H9 (cell line): Measurements from ENCODE around the gene SEC61A2. TPM values are rescaled to one million over a fixed set of nuclear protein-coding genes. Genes with fewer than 3 reads are reported as not detected.

ENCODE experiments used
- DNase-seq: peaks from one replicate; pipeline ENCODE4 v3.0.0-alpha.2; 2017
- H2AFZ ChIP-seq: one replicate; pipeline ENCODE4 v1.6.1; 2013; ENCODE audit warnings: mild to moderate bottlenecking, low read length, control low read depth, moderate library complexity
- H2AK5ac ChIP-seq: 2 replicates; pipeline ENCODE4 v1.6.1; 2013; ENCODE audit warnings: low read length, control low read depth, mixed read lengths; ENCODE audit not compliant: insufficient read length
- H2BK120ac ChIP-seq: one replicate; pipeline ENCODE4 v1.6.1; 2013; ENCODE audit warnings: low read depth, mild to moderate bottlenecking, low read length, control low read depth, inconsistent platforms; ENCODE audit not compliant: poor library complexity, severe bottlenecking
- H2BK12ac ChIP-seq: 2 replicates; pipeline ENCODE4 v1.6.1; 2013; ENCODE audit warnings: low read length, control low read depth, mixed read lengths, low read depth; ENCODE audit not compliant: insufficient read length
- H2BK15ac ChIP-seq: 2 replicates; pipeline ENCODE4 v1.6.1; 2013; ENCODE audit warnings: low read depth, low read length, control low read depth
- H2BK20ac ChIP-seq: one replicate; pipeline ENCODE4 v1.6.1; 2013; ENCODE audit warnings: low read depth, mild to moderate bottlenecking, low read length, control low read depth, inconsistent platforms; ENCODE audit not compliant: poor library complexity, severe bottlenecking
- H2BK5ac ChIP-seq: 2 replicates; pipeline ENCODE4 v1.6.1; 2013; ENCODE audit warnings: low read length, control low read depth, mixed read lengths; ENCODE audit not compliant: insufficient read length
- H3K14ac ChIP-seq: 2 replicates; pipeline ENCODE4 v1.6.1; 2013; ENCODE audit warnings: low read length, control low read depth; ENCODE audit not compliant: insufficient read depth
- H3K18ac ChIP-seq: 2 replicates; pipeline ENCODE4 v1.6.1; 2013; ENCODE audit warnings: low read depth, mild to moderate bottlenecking, mixed read lengths, low read length, control low read depth; ENCODE audit not compliant: insufficient read length
- H3K23ac ChIP-seq: 2 replicates; pipeline ENCODE4 v1.6.1; 2013; ENCODE audit warnings: low read length, control low read depth, mixed read lengths, low read depth; ENCODE audit not compliant: insufficient read length
- H3K23me2 ChIP-seq: 2 replicates; pipeline ENCODE4 v1.6.1; 2013; ENCODE audit warnings: low read depth, mild to moderate bottlenecking, mixed read lengths, low read length, control low read depth; ENCODE audit not compliant: insufficient read length, poor library complexity, severe bottlenecking
- H3K27ac ChIP-seq: 2 replicates; pipeline ENCODE4 v1.5.1; 2013; ENCODE audit warnings: low read length, control low read depth, mixed read lengths, low read depth; ENCODE audit not compliant: insufficient read length
- H3K27me3 ChIP-seq: 2 replicates; pipeline ENCODE4 v1.6.1; 2013; ENCODE audit warnings: low read length, control low read depth, inconsistent platforms; ENCODE audit not compliant: insufficient read depth
- H3K4ac ChIP-seq: 2 replicates; pipeline ENCODE4 v1.6.1; 2013; ENCODE audit warnings: low read depth, mild to moderate bottlenecking, control low read depth, inconsistent platforms, low read length, moderate library complexity
- H3K4me1 ChIP-seq: 2 replicates; pipeline ENCODE4 v1.6.1; 2013; ENCODE audit warnings: low read length, control low read depth, inconsistent platforms; ENCODE audit not compliant: insufficient read depth
- H3K4me2 ChIP-seq: 2 replicates; pipeline ENCODE4 v1.6.1; 2013; ENCODE audit warnings: low read length, control low read depth, mixed read lengths; ENCODE audit not compliant: insufficient read length, insufficient read depth
- H3K56ac ChIP-seq: 2 replicates; pipeline ENCODE4 v1.6.1; 2013; ENCODE audit warnings: low read depth, mild to moderate bottlenecking, mixed read lengths, low read length, control low read depth; ENCODE audit not compliant: insufficient read length
- H3K79me1 ChIP-seq: 2 replicates; pipeline ENCODE4 v1.6.1; 2013; ENCODE audit warnings: low read depth, mild to moderate bottlenecking, moderate library complexity, low read length, control low read depth, inconsistent platforms; ENCODE audit not compliant: insufficient read depth, poor library complexity, severe bottlenecking
- H3K79me2 ChIP-seq: 2 replicates; pipeline ENCODE4 v1.6.1; 2013; ENCODE audit warnings: low read length, control low read depth, inconsistent platforms; ENCODE audit not compliant: insufficient read depth
- H3K9ac ChIP-seq: 2 replicates; pipeline ENCODE4 v1.6.1; 2013; ENCODE audit warnings: low read length, control low read depth, mixed read lengths; ENCODE audit not compliant: insufficient read length; ENCODE audit errors: extremely low read depth
- H3K9me3 ChIP-seq: one replicate; pipeline ENCODE4 v1.6.1; 2013; ENCODE audit warnings: low read depth, low read length, inconsistent platforms; ENCODE audit not compliant: control insufficient read depth
- H3T11ph ChIP-seq: one replicate; pipeline ENCODE4 v1.6.1; 2013; ENCODE audit warnings: mild to moderate bottlenecking, low read length, control low read depth, inconsistent platforms
- H4K20me1 ChIP-seq: one replicate; pipeline ENCODE4 v1.6.1; 2013; ENCODE audit not compliant: control insufficient read depth, insufficient read length, insufficient read depth
- H4K5ac ChIP-seq: 2 replicates; pipeline ENCODE4 v1.6.1; 2013; ENCODE audit warnings: low read depth, mild to moderate bottlenecking, mixed read lengths, low read length, control low read depth; ENCODE audit not compliant: insufficient read length
- H4K8ac ChIP-seq: replicated peaks from 2 replicates; pipeline ENCODE4 v1.6.1; 2013; ENCODE audit warnings: low read length, control low read depth, mixed read lengths, low read depth; ENCODE audit not compliant: insufficient read length
- H4K91ac ChIP-seq: 2 replicates; pipeline ENCODE4 v1.6.1; 2013; ENCODE audit warnings: low read depth, mild to moderate bottlenecking, moderate library complexity, mixed read lengths, low read length, control low read depth; ENCODE audit not compliant: insufficient read length
- H3K27ac Mint-ChIP-seq, 3 experiments: 2 replicates in 2 of 3; 3 replicates in 1 of 3; pipeline ENCODE4 v1.8.0; 2020 to 2021; ENCODE audit warnings: mixed read lengths in 3 of 3, mild to moderate bottlenecking in 1 of 3, moderate library complexity in 1 of 3
- H3K27me3 Mint-ChIP-seq: 2 replicates; pipeline ENCODE4 v1.8.0; 2021; ENCODE audit warnings: low read depth, mild to moderate bottlenecking, moderate library complexity, mixed read lengths
- H3K36me3 Mint-ChIP-seq, 3 experiments: 2 replicates in 2 of 3; 3 replicates in 1 of 3; pipeline ENCODE4 v1.8.0; 2020 to 2021; ENCODE audit warnings: low read depth in 3 of 3, mixed read lengths in 3 of 3; ENCODE audit not compliant: insufficient read depth in 1 of 3
- H3K4me1 Mint-ChIP-seq, 2 experiments: 2 replicates each; pipeline ENCODE4 v1.8.0; 2020; ENCODE audit warnings: mixed read lengths in 2 of 2
- H3K4me3 Mint-ChIP-seq, 2 experiments: 2 replicates in 1 of 2; 3 replicates in 1 of 2; pipeline ENCODE4 v1.8.0; 2020 to 2021; ENCODE audit warnings: mild to moderate bottlenecking in 2 of 2, mixed read lengths in 2 of 2, moderate library complexity in 1 of 2
- H3K9me3 Mint-ChIP-seq, 2 experiments: 2 replicates in 1 of 2; 3 replicates in 1 of 2; pipeline ENCODE4 v1.8.0; 2020; ENCODE audit warnings: mild to moderate bottlenecking in 2 of 2, mixed read lengths in 2 of 2, moderate library complexity in 1 of 2
- WGBS: extraction: QIAGEN DNeasy Blood & Tissue Kit; methylation state at CpG from one replicate; pipeline ENCODE4 v1.1.7; 2013; ENCODE audit warnings: missing lambda C conversion rate, low lambda C conversion rate, mixed read lengths; ENCODE audit not compliant: insufficient read length; ENCODE audit errors: extremely low coverage; 5-methylcytosine and 5-hydroxymethylcytosine counted together
- total RNA-seq: library from RNA; stranded (reverse); gene quantifications from 2 replicates; pipeline ENCODE4 v1.2.1, GENCODE V29; 2021
- TF ChIP-seq, protein P1 (sequence below): fragments of 200-600 bp; sonication (generic); conservative IDR thresholded peaks from 3 replicates; pipeline ENCODE4 v1.8.0; 2021; ENCODE audit warnings: antibody characterized with exemption, mild to moderate bottlenecking

The SEC61A2 gene
- total RNA-seq, 1 experiment from 2014 or later: 13.9 TPM

GRCh38 chr10:12208460-12208859, 79.0 kb downstream of the SEC61A2 start:
- no peaks in the 10 kb centered on the region for H3K9me3 Mint-ChIP-seq

More at GRCh38 chr10:12208460-12208859, 79.0 kb downstream of the SEC61A2 start:
- H2BK12ac ChIP-seq: no peak overlapping the region
- H4K8ac ChIP-seq: no peak overlapping the region
- H2AK5ac ChIP-seq: no peak overlapping the region
- H3K23ac ChIP-seq: no peak overlapping the region
- H4K91ac ChIP-seq: no peak overlapping the region
- H2BK5ac ChIP-seq: no peak overlapping the region
- H3K27me3 ChIP-seq: no peaks in the 10 kb centered on the region
- H3K79me1 ChIP-seq: peaks cover 3% of the 10 kb centered on the region
- H4K20me1 ChIP-seq: no peaks in the 10 kb centered on the region
- no peaks in the 10 kb centered on the region for H3K9me3 ChIP-seq
- H3K56ac ChIP-seq: no peak overlapping the region
- no peaks in the 10 kb centered on the region for H3K27me3 Mint-ChIP-seq
- peaks cover 5% of the 10 kb centered on the region; the same call in 1 of the 2 replicates for H3K79me2 ChIP-seq
- H3T11ph ChIP-seq: no peak overlapping the region
- no CpG with 5 or more reads among the region's 5 CpGs for WGBS
- H3K23me2 ChIP-seq: no peaks in the 10 kb centered on the region
- H4K5ac ChIP-seq: no peak overlapping the region
- H3K4me3 Mint-ChIP-seq: no peak overlapping the region
- DNase-seq: no peak
- no peaks in the 10 kb centered on the region for H3K4me1 ChIP-seq
- H3K9ac ChIP-seq: no peak overlapping the region
- peak overlapping the region in 1 of 3 experiments; percentile 34; a peak in 1 of 7 replicates for H3K27ac Mint-ChIP-seq
- H3K4me2 ChIP-seq: no peak overlapping the region
- no peak overlapping the region for H3K18ac ChIP-seq
- no peak overlapping the region for H3K27ac ChIP-seq
- no peak overlapping the region for H2AFZ ChIP-seq
- peaks cover 46 to 79% (median 74%) of the 10 kb centered on the region in 3 experiments for H3K36me3 Mint-ChIP-seq
- H3K14ac ChIP-seq: no peak overlapping the region
- H2BK15ac ChIP-seq: no peak overlapping the region
- no peak overlapping the region for H2BK120ac ChIP-seq
- H3K4ac ChIP-seq: no peak overlapping the region
- H2BK20ac ChIP-seq: no peak overlapping the region
- TF ChIP-seq, protein P1, sequence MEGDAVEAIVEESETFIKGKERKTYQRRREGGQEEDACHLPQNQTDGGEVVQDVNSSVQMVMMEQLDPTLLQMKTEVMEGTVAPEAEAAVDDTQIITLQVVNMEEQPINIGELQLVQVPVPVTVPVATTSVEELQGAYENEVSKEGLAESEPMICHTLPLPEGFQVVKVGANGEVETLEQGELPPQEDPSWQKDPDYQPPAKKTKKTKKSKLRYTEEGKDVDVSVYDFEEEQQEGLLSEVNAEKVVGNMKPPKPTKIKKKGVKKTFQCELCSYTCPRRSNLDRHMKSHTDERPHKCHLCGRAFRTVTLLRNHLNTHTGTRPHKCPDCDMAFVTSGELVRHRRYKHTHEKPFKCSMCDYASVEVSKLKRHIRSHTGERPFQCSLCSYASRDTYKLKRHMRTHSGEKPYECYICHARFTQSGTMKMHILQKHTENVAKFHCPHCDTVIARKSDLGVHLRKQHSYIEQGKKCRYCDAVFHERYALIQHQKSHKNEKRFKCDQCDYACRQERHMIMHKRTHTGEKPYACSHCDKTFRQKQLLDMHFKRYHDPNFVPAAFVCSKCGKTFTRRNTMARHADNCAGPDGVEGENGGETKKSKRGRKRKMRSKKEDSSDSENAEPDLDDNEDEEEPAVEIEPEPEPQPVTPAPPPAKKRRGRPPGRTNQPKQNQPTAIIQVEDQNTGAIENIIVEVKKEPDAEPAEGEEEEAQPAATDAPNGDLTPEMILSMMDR: no peak
- no peaks in the 10 kb centered on the region for H3K4me1 Mint-ChIP-seq
